IPS-20b (cell line): Measurements from ENCODE around the gene WNK1.
"Not testable (repeated sequence)": the region's sequence is repeated elsewhere in the genome, so short reads cannot be mapped to it uniquely, and the experiment has no call there.

Experiments
- H3K27ac ChIP-seq: one replicate; pipeline ENCODE4 v1.5.1; 2013; ENCODE audit warnings: low read length
- H3K27me3 ChIP-seq: 2 replicates; pipeline ENCODE4 v1.6.1; 2013; ENCODE audit warnings: mild to moderate bottlenecking, low read length, inconsistent platforms; ENCODE audit not compliant: insufficient read depth
- H3K36me3 ChIP-seq: 2 replicates; pipeline ENCODE4 v1.6.1; 2013; ENCODE audit warnings: low read depth, mild to moderate bottlenecking, inconsistent platforms, low read length, moderate library complexity; ENCODE audit not compliant: insufficient read depth
- H3K4me1 ChIP-seq: 2 replicates; pipeline ENCODE4 v1.6.1; 2013; ENCODE audit warnings: mild to moderate bottlenecking, control low read depth, inconsistent platforms, low read length, moderate library complexity; ENCODE audit not compliant: insufficient read depth
- H3K4me3 ChIP-seq: 2 replicates; pipeline ENCODE4 v1.5.1; 2013; ENCODE audit warnings: mild to moderate bottlenecking, low read length, inconsistent platforms
- H3K9ac ChIP-seq: 2 replicates; pipeline ENCODE4 v1.6.1; 2013; ENCODE audit warnings: low read depth, mild to moderate bottlenecking, inconsistent platforms, low read length, moderate library complexity
- H3K9me3 ChIP-seq: 2 replicates; pipeline ENCODE4 v1.6.1; 2013; ENCODE audit warnings: mild to moderate bottlenecking, low read depth, low read length, inconsistent platforms; ENCODE audit not compliant: insufficient read depth

Gene WNK1

GRCh38 chr12:770479-770878, 18.1 kb downstream of the WNK1 start:
- Histone ChIP-seq H3K4me1 (0 out of 2 replicates have a peak, but pooled peaks cover 3% of the 10 kb centered on the region), H3K27me3 (no peaks in the 10 kb centered on the region), H3K36me3 (no peaks in the 10 kb centered on the region; the same call in 1 of the 2 replicates), H3K27ac (no peak overlapping the region), H3K4me3 (no peak overlapping the region), H3K9me3 (no peaks in the 10 kb centered on the region), H3K9ac (no peak overlapping the region)

GRCh38 chr12:772056-772697, 19.8 kb downstream of the WNK1 start:
- no peaks in the 10 kb centered on the region for H3K9me3 ChIP-seq
- 0 out of 2 replicates have a peak, but pooled peaks cover 3% of the 10 kb centered on the region for H3K4me1 ChIP-seq
- no peaks in the 10 kb centered on the region; the same call in 1 of the 2 replicates for H3K36me3 ChIP-seq
- no peak overlapping the region for H3K27ac ChIP-seq
- H3K4me3 ChIP-seq: no peak overlapping the region
- no peaks in the 10 kb centered on the region for H3K27me3 ChIP-seq
- H3K9ac ChIP-seq: no peak overlapping the region

- Histone ChIP-seq H3K27ac (no peak overlapping the region), H3K9me3 (no peaks in the 10 kb centered on the region), H3K9ac (no peak overlapping the region)
These were observed 21.8 kb downstream of the WNK1 start for GRCh38 chr12:774051-774614.

GRCh38 chr12:775973-776771, 23.8 kb downstream of the WNK1 start:
- H3K27ac ChIP-seq, H3K9ac ChIP-seq, H3K27me3 ChIP-seq, H3K36me3 ChIP-seq, H3K9me3 ChIP-seq, H3K4me3 ChIP-seq: not testable (repeated sequence)
- H3K4me1 ChIP-seq: peaks cover 13% of the 10 kb centered on the region

More at GRCh38 chr12:774051-774614, 21.8 kb downstream of the WNK1 start:
- H3K4me3 ChIP-seq: no peak overlapping the region
- 0 out of 2 replicates have a peak, but pooled peaks cover 3% of the 10 kb centered on the region for H3K4me1 ChIP-seq
- H3K27me3 ChIP-seq: no peaks in the 10 kb centered on the region
- no peaks in the 10 kb centered on the region; the same call in 1 of the 2 replicates for H3K36me3 ChIP-seq

GRCh38 chr12:776772-777373, 24.5 kb downstream of the WNK1 start:
- not testable (repeated sequence) for H3K9me3 ChIP-seq, H3K4me3 ChIP-seq, H3K9ac ChIP-seq, H3K27me3 ChIP-seq, H3K36me3 ChIP-seq, H3K27ac ChIP-seq
- peaks cover 13% of the 10 kb centered on the region for H3K4me1 ChIP-seq

GRCh38 chr12:777550-778047, 25.2 kb downstream of the WNK1 start:
- Histone ChIP-seq H3K9ac (no peak overlapping the region), H3K36me3 (no peaks in the 10 kb centered on the region; the same call in 1 of the 2 replicates), H3K4me1 (peaks cover 13% of the 10 kb centered on the region), H3K27ac (no peak overlapping the region), H3K27me3 (no peaks in the 10 kb centered on the region), H3K4me3 (no peak overlapping the region), H3K9me3 (no peaks in the 10 kb centered on the region)

GRCh38 chr12:778615-779014, 26.2 kb downstream of the WNK1 start:
- no peaks in the 10 kb centered on the region for H3K36me3 ChIP-seq
- H3K27me3 ChIP-seq: no peaks in the 10 kb centered on the region
- no peak overlapping the region for H3K9ac ChIP-seq
- no peaks in the 10 kb centered on the region for H3K9me3 ChIP-seq
- peaks cover 13% of the 10 kb centered on the region for H3K4me1 ChIP-seq
- H3K4me3 ChIP-seq: no peak overlapping the region
- H3K27ac ChIP-seq: no peak overlapping the region

GRCh38 chr12:779745-780734, 27.7 kb downstream of the WNK1 start:
- H3K9ac ChIP-seq: no peak overlapping the region
- H3K36me3 ChIP-seq: no peaks in the 10 kb centered on the region
- no peaks in the 10 kb centered on the region for H3K9me3 ChIP-seq
- H3K27ac ChIP-seq: no peak overlapping the region
- peaks cover 10% of the 10 kb centered on the region for H3K4me1 ChIP-seq
- no peak overlapping the region for H3K4me3 ChIP-seq
- H3K27me3 ChIP-seq: no peaks in the 10 kb centered on the region

GRCh38 chr12:780750-781379, 28.5 kb downstream of the WNK1 start:
- H3K9me3 ChIP-seq: no peaks in the 10 kb centered on the region
- no peak overlapping the region for H3K4me3 ChIP-seq
- no peaks in the 10 kb centered on the region for H3K36me3 ChIP-seq
- H3K27me3 ChIP-seq: no peaks in the 10 kb centered on the region
- peaks cover 10% of the 10 kb centered on the region for H3K4me1 ChIP-seq
- no peak overlapping the region for H3K27ac ChIP-seq
- H3K9ac ChIP-seq: no peak overlapping the region

GRCh38 chr12:785706-786105, 33.3 kb downstream of the WNK1 start:
- Histone ChIP-seq H3K9me3 (no peaks in the 10 kb centered on the region), H3K4me3 (no peak overlapping the region), H3K27ac (no peak overlapping the region), H3K9ac (no peak overlapping the region), H3K4me1 (peaks cover 4% of the 10 kb centered on the region; the same call in 1 of the 2 replicates), H3K27me3 (no peaks in the 10 kb centered on the region), H3K36me3 (no peaks in the 10 kb centered on the region)
